Kidney (tissue), 14 donors: ENCODE results near the gene CDKL1. TPM values are rescaled to one million over a fixed set of nuclear protein-coding genes. Genes with fewer than 3 reads are reported as not detected.

Experiments
- DNase-seq, 5 donors: peaks; one replicate each; pipeline ENCODE4 v3.0.0-alpha.2; 2013 to 2020
- FAIRE-seq: peaks from 2 replicates; lab custom pipeline; 2012; peaks lifted over from hg19 to GRCh38; lab: Jason Lieb, UNC
- H3K27ac ChIP-seq, 2 donors: one replicate each; pipeline ENCODE4 v1.7.0; 2013; ENCODE audit warnings: low read depth in 2 of 2, low read length in 2 of 2, inconsistent platforms in 1 of 2
- H3K27me3 ChIP-seq: one replicate; pipeline ENCODE4 v1.7.1; 2013; ENCODE audit warnings: low read length, inconsistent platforms; ENCODE audit not compliant: control insufficient read depth, insufficient read depth
- H3K36me3 ChIP-seq, 3 donors: one replicate each; pipeline versions ENCODE4 v1.7.0 to v1.7.1; 2013; ENCODE audit warnings: low read length in 3 of 3, control low read depth in 1 of 3, inconsistent platforms in 1 of 3; ENCODE audit not compliant: insufficient read depth in 3 of 3, control insufficient read depth in 2 of 3
- H3K4me1 ChIP-seq, 3 donors: one replicate each; pipeline versions ENCODE4 v1.7.0 to v1.7.1; 2013; ENCODE audit warnings: low read length in 3 of 3, inconsistent platforms in 1 of 3, low read depth in 1 of 3; ENCODE audit not compliant: control insufficient read depth in 2 of 3, insufficient read depth in 2 of 3
- H3K4me3 ChIP-seq, 3 donors: one replicate each; pipeline versions ENCODE4 v1.7.0 to v1.8.1; 2013; ENCODE audit warnings: low read length in 3 of 3, control low read depth in 1 of 3, inconsistent platforms in 1 of 3
- H3K9ac ChIP-seq, 3 donors: one replicate each; pipeline versions ENCODE4 v1.7.0 to v1.7.1; 2013; ENCODE audit warnings: low read length in 3 of 3, control low read depth in 1 of 3, inconsistent platforms in 1 of 3
- H3K9me3 ChIP-seq, 3 donors: one replicate each; pipeline versions ENCODE4 v1.7.0 to v1.7.1; 2013; ENCODE audit warnings: low read length in 3 of 3, control low read depth in 1 of 3, inconsistent platforms in 1 of 3; ENCODE audit not compliant: control insufficient read depth in 2 of 3, insufficient read depth in 1 of 3
- CTCF ChIP-seq: IDR thresholded peaks from 3 replicates; pipeline ENCODE4 v1.5.1; 2012; ENCODE audit warnings: mild to moderate bottlenecking, moderate library complexity, borderline replicate concordance; ENCODE audit not compliant: insufficient read depth; ENCODE audit errors: extremely low read depth
- intact Hi-C: fragments of 100-400 bp; cut with DNase I; formaldehyde crosslinking; loops from one replicate; pipeline ENCODE4 v1.11.1; 2022
- polyA plus RNA-seq: library from polyadenylated mRNA; stranded (reverse); fragments of 350-450 nt; fragmentation: Illumina TruSeq; extraction: RNeasy Lipid Tissue Mini Kit (QIAGEN cat#74804); gene quantifications from one replicate; pipeline ENCODE4 v1.2.3, GENCODE V29; 2014; ENCODE audit warnings: low read depth, low replicate concordance; ENCODE audit not compliant: insufficient read depth
- total RNA-seq: library from RNA; stranded (reverse); fragmentation: NEBNext Ultra II Directional; extraction: Animal tissue kit (Norgen Biotek cat#: 25700); gene quantifications from one replicate; pipeline ENCODE4 v1.2.1, GENCODE V29; 2021
- donor health status: control.
- donor health status: control.
- donor health status: control.
- donor health status: control.
- donor health status: control.
- donor health status: DM: yes; HTN: yes; CAD: no.
- donor health status: Normal renal cell carcinoma (clear cell type).

Gene CDKL1
- total and polyA plus RNA-seq, 2 donors from 2014 or later, result 17.9 to 60.0 TPM

- H3K27ac ChIP-seq, result peak overlapping the region; percentile 87 to 92
- H3K27me3 ChIP-seq, result no peaks in the 10 kb centered on the region
- H3K9me3 ChIP-seq, result no peaks in the 10 kb centered on the region
- no peaks in the 10 kb centered on the region for H3K36me3 ChIP-seq
- no peak for TF ChIP-seq CTCF
- peaks cover 0 to 23% (median 17%) of the 10 kb centered on the region in 3 donors for H3K4me1 ChIP-seq
- intact Hi-C loops, result no loop called here
- no peak for FAIRE-seq
- H3K9ac ChIP-seq, result peak overlapping the region; percentile 13 to 51 (median 36)
- H3K4me3 ChIP-seq, result peak overlapping the region; percentile 32 to 90 (median 65)
- DNase-seq, result no peak
Observed at GRCh38 chr14:50397390-50398188, 908 bp upstream of the CDKL1 start.

- no peaks in the 10 kb centered on the region for H3K36me3 ChIP-seq
- H3K4me3 ChIP-seq, result peak overlapping the region in 2 of 3 donors; percentile 90 to 93
Observed at GRCh38 chr14:50395448-50395847, 1.2 kb downstream of the CDKL1 start.

GRCh38 chr14:50394713-50395112, 2.0 kb downstream of the CDKL1 start:
- Histone ChIP-seq H3K4me3 (peak overlapping the region in 2 of 3 donors; percentile 90 to 93), H3K27me3 (no peaks in the 10 kb centered on the region), H3K9me3 (no peaks in the 10 kb centered on the region), H3K9ac (peak overlapping the region in 1 of 3 donors; percentile 84), H3K4me1 (peaks cover 0 to 23% (median 22%) of the 10 kb centered on the region in 3 donors), H3K27ac (peak overlapping the region; percentile 83 to 87), H3K36me3 (no peaks in the 10 kb centered on the region)
- FAIRE-seq (no peak), DNase-seq (no peak)
- TF ChIP-seq CTCF, result no peak
- intact Hi-C loops, result no loop called here

More at GRCh38 chr14:50395448-50395847, 1.2 kb downstream of the CDKL1 start:
- Histone ChIP-seq H3K9me3 (no peaks in the 10 kb centered on the region), H3K27me3 (no peaks in the 10 kb centered on the region), H3K4me1 (peaks cover 0 to 23% (median 20%) of the 10 kb centered on the region in 3 donors), H3K9ac (peak overlapping the region in 2 of 3 donors; percentile 45 to 84), H3K27ac (peak overlapping the region; percentile 87 to 92)
- intact Hi-C loops, result no loop called here
- FAIRE-seq (no peak), DNase-seq (no peak)
- TF ChIP-seq CTCF, result no peak
